ENCODE measurements around the gene ELOVL4.

Gene ELOVL4

GRCh38 chr6:79909517-79909916 is 37.8 kb downstream of the ELOVL4 start:
- DNase-seq, result no peak

- DNase-seq, result no peak
Measured at GRCh38 chr6:79902046-79902445, 45.3 kb downstream of the ELOVL4 start.

GRCh38 chr6:79898076-79898475 is 49.3 kb downstream of the ELOVL4 start:
- DNase-seq, result no peak

- DNase-seq, result no peak
Measured at GRCh38 chr6:79896075-79896449, 51.3 kb downstream of the ELOVL4 start.

GRCh38 chr6:79895382-79896074 is 51.8 kb downstream of the ELOVL4 start:
- DNase-seq, result no peak

GRCh38 chr6:79894939-79895338 is 52.4 kb downstream of the ELOVL4 start:
- DNase-seq, result no peak

- no peak for DNase-seq
Measured at GRCh38 chr6:79888587-79888986, 58.8 kb downstream of the ELOVL4 start.

GRCh38 chr6:79878142-79878748 is 69.1 kb downstream of the ELOVL4 start:
- no peak for DNase-seq

GRCh38 chr6:79874531-79875134 is 72.7 kb downstream of the ELOVL4 start:
- no peak for DNase-seq

GRCh38 chr6:79872986-79873385 is 74.4 kb downstream of the ELOVL4 start:
- no peak for DNase-seq

GRCh38 chr6:79872303-79872702 is 75.0 kb downstream of the ELOVL4 start:
- DNase-seq, result no peak

- DNase-seq, result peak; percentile 78
Measured at GRCh38 chr6:79869600-79870084, 77.7 kb downstream of the ELOVL4 start.

GRCh38 chr6:79869184-79869583 is 78.2 kb downstream of the ELOVL4 start:
- DNase-seq, result no peak

GRCh38 chr6:79868098-79868722 is 79.1 kb downstream of the ELOVL4 start:
- no peak for DNase-seq
